NAMALWA (cell line): Measurements from ENCODE around the gene TSPAN19.

Source experiments
- DNase-seq: peaks from one replicate; pipeline ENCODE4 v3.0.0-alpha.2; 2015; ENCODE audit warnings: low spot score

Gene TSPAN19

DNA sequence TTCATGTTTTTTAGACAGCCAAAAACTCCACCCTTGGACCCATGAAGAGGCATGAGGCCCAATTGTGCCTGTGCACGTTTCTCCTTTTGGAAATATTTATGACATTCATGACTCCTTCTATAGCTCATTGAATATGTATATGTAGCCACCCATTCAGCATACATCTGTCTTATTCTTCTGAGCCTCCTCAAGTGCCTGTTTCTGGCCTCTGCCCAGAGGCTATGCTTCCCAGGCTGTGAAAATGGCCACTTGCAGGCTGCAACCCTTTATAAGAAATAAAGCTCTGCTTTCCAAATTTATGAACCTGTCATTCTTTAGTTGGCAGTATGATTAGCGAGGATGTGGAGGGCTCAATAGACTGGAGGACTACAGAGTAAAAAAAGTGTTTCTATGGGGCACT is 35.3 kb downstream of the TSPAN19 start:
- DNase-seq: no peak

DNA sequence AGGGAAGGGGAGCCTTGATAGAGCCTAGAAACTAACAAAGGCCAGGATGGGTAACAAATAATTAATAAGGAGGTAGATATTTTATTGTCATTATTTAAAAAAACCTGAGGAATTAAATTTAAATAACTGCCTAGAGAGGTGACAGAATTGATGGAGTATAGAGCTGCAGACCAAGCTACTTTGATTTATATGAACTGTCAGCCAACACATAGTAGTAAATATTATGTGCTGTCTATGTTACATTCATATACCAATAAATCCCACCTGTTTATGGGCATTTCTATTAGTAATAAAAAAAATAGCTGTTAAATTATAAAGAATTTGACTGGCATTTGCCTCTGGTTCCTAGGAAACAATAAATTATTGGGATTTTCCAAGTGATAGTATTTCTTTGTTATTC is 37.7 kb downstream of the TSPAN19 start:
- DNase-seq: no peak

DNA sequence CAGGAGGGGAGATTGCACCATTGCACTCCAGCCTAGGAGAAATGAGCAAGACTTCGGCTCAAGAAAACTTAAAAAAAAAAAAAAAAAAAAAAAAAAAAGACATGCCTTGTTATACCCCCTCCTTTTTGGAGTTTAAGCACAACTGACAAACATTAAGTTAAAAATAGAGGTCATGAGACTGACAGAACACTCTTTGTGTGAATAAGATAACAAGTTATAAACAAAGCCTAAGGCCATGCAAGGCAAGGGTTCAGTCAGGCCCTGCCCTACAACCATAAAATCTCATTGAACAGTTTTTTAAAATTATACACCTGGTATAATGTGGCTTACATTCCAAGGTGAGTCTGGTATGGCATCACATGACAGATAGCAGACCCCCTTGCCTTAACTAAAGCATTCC is 39.3 kb downstream of the TSPAN19 start:
- DNase-seq: no peak

DNA sequence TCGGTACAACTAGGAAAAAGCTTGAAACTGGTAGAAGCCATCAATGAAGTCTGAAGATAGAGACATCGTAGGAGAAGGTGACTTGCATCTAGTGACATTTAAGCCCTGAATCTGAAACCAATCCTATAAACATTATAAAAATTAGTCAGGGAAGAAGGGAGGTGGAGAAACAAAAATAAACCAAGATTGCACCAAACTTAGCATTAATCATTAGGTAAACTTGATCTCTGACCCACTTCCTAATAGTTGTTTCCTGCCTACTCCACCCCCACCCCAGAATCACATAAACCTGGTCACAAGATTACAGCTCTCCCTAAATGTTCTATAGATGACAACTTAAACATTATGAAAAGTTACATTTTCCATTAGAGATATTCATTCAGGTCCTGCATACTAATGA is 40.4 kb downstream of the TSPAN19 start:
- no peak for DNase-seq

DNA sequence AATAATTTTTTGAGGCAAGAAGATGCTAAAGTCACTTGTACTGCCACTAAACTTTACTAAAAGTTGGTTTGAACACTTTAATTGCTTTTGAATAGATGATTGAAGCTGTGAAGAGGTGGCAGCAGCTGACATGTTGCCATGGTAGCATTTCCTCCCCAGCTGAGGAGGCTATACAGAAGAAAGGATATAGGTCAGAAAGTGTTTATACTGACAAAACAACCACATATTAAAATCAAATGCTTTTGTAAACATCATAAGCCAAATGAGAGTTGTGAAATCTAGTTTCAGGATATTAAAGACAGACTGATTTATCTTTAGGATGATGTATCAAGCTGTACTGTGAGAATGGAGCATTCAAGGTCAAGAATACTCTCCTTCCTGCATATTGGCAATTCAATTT is 41.7 kb downstream of the TSPAN19 start:
- DNase-seq: no peak

DNA sequence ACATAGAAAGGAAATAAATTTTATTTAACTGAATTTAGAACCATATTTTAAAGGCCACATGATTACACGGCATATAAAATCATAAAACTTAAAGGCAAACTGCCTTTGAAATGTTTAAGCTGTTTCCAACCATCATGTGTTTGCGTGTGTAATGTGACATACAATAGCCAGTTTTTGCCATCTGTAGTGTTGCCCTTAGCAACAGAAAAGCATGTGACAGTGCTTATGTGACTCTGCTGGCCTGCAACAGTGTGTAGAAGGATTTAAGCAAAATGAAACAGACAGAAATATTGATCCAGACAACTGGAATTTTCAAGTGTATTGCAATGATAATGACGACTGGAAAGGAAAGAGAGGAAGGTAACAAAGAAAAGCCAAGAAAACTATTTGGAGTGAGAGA is 49.5 kb downstream of the TSPAN19 start:
- DNase-seq: no peak

DNA sequence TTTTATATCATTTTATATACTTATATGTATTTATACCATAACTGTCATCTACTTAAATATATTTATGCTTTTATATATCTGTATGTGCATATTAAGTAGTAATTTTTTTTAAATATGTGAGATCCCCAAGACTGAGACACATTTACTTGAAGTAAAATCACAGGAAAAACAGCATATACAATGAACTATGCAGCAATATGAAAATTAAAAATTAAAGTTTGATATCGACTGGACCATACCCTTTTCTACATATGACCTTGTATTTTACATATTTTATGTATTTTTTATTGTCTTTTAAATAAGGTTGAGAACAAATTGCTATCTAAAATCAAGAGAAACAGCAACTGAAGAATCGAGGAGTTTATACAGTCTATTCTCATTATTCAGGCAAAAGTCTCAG is 50.0 kb downstream of the TSPAN19 start:
- no peak for DNase-seq

DNA sequence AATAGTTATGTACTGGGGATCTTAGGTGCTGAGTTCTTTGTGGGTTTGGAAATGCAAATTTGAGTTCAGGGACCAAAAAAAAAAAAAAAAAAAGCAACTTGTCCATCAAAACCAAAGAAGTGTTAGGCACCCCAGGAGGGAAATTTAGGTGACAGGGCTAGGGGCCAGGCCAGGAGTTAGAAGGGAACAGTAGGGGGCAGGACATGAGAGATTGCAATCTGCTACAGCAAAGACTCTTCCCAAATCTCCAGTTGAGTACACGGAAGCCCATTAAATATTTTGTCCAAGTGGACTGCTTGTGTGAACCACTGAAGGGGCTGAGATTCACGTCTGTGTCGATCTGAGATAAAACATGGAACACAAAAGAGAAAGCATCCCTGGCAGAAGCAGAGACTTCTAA is 52.8 kb downstream of the TSPAN19 start:
- DNase-seq: no peak

DNA sequence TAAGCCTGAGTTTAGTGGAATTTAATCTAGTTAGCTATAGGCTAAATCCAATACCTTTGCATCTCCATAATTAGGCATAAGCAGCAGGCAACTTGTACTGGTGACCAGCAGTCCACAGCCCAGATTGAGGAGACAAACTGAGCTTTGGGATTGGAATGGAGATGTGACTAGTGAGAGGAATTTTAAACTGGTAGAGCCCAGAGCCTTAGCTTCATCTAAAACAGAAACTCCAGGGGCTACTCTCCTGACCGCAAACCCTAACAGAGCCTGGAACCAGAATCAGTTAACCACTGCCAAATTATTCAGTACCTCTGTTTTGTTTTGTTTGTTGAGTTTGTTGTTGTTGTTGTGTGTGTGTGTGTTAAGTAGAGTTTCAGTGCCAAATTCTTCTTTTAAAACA is 53.2 kb downstream of the TSPAN19 start:
- no peak for DNase-seq

DNA sequence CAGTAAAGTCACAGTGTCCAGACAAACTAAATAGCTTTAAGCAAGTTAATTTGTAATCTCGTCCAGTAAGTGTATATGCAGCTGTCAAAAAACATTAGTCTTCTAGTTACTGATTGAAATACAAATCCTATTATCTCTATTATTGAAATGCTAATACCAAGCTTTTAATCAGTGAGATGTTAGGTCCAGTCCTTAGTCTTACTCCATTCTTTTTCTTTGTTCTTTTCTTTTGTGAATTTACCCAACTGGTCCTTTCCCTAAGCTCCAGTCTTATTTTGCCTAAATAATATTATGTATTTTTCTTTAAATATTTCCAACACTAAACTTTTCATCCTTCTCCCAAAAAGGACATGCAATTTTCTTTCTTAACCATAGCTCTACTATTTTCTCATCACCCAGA is 57.2 kb downstream of the TSPAN19 start:
- no peak for DNase-seq

DNA sequence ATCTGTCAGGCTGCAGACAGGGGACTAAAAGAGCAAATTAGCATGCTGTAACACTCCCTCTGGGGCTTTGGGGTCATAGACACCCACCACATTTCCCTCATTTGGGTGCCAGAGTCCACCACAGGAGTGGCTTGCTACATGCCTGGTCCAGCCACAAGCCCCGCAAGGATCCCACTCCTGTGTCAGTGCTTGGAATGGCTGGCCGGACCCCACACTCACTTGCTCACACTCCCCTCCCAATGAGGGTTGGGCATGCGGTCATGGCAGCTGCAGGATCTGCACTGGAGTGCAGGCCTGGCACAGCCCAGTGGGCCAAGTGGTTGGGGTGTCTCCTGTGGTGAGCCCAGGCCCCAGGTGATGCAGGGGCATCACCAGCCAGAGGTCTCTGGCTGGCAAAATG is 59.9 kb downstream of the TSPAN19 start:
- DNase-seq: no peak

DNA sequence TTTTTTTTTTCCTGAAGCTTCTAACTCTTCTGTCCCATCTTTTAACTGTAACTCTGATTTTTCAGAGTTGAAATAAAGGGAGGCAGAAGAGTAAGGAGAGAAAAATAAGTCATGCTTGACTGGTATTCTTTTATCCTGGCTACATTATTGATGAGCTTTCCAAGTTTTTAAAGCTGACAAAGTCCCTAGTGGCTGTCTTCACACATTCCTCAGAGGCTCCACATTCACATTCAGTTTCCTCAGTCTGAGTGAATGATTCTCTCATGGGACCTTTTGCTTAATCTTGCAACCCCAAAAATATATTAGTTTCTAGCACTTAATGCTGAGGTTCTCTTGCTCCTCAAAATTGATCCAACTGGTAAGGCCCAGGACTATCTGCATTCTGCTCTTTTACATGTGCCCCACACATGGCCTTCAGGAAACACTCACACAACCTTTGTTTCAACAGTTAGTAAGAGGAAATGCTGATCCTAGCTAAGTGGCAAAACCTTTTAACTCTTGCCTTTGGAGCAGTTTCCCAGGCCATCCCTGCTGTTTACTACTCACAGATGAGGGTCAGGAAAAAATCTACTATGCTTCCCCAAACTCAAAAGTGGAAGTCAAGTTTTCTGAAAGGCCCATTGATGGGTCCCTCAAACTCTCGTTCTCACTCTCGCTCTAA is 61.8 kb downstream of the TSPAN19 start:
- DNase-seq: no peak

DNA sequence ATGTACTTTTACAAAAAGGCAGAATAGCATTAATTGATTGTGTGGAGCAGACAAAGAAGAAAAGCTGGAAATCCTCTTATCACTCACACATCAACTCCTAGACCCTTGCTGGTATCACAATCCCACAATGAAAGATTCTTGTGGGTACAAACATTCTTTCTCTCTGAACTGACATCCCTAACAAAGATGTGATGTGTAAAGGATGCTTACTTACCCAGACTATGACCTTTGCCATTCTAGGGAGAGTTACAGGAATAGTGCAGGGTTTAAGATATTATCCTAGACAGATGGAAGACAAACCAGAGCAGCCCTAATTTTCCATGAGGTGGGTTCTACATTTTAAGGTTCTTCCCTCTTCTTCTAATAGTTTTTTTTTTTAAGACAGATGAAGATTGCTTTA is 63.1 kb downstream of the TSPAN19 start:
- no peak for DNase-seq

DNA sequence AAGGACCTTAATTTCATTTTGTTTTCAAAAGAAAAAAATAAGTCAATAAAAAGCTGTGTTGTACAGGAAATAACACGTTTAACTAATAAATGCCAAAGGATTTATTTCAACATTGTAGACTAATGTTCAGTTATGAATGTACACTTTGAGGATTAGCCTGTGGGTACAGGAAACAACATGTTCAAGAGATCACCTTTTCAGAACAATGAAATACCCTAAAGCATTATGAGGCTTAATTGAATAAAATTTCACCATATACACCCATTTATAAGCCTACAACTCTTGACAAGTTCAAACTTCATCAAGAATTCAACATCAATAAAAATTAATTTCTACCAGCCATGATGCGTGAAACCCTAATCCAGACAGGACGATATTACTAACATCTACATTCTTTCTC is 66.9 kb downstream of the TSPAN19 start:
- DNase-seq: no peak
